Measurements from ENCODE around the gene ERBB4. TPM values are rescaled to one million over a fixed set of nuclear protein-coding genes. Genes with fewer than 3 reads are reported as not detected.
"Not testable (repeated sequence)": the region's sequence is repeated elsewhere in the genome, so short reads cannot be mapped to it uniquely, and the experiment has no call there.

Gene ERBB4
- total RNA-seq, 1 experiment from 2014 or later = under 0.01 TPM

- Histone ChIP-seq H3K27me3 (replicated peaks) (no peaks in the 10 kb centered on the region; the same call in 1 of the 2 replicates), H3K36me3 (no peaks in the 10 kb centered on the region), H3K4me3 (no peak overlapping the region), H3K27ac (no peak overlapping the region), H3K4me1 (replicated peaks) (no peaks in the 10 kb centered on the region), H3K9me3 (replicated peaks) (no peaks in the 10 kb centered on the region)
- DNase-seq (ENCODE audit: low read depth in 1 of 2, low spot score in 2 of 2) = no peak
Measured at GRCh38 chr2:212505586-212505985, 33.0 kb downstream of the ERBB4 start.

DNA sequence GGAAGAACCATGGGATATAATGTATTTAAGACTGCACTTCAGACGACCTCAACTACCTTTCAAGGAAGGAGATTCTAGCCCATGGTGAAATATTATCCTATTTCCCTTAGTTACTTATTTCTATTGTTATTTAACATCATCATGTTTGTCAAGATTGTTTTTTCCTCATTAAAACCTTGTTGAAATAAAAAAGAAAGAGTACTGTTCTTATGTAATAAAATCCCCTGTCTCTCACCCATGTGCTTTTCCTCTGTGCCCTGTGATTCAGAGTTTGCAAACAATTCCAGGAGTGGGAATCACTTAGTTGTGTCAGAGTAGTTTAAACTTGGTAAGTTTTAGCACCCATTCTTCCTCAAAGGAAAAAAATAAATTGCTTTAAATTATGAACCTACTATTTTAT lies 43.6 kb downstream of the ERBB4 start:
- H3K36me3 ChIP-seq = no peaks in the 10 kb centered on the region
- H3K27me3 ChIP-seq (replicated peaks) = 0 out of 2 replicates have a peak, but pooled peaks cover 2% of the 10 kb centered on the region
- no peak overlapping the region for H3K4me3 ChIP-seq
- H3K4me1 ChIP-seq (replicated peaks) = no peaks in the 10 kb centered on the region
- no peak for DNase-seq (ENCODE audit: low read depth in 1 of 2, low spot score in 2 of 2)
- H3K9me3 ChIP-seq (replicated peaks) = no peaks in the 10 kb centered on the region
- no peak overlapping the region for H3K27ac ChIP-seq

DNA sequence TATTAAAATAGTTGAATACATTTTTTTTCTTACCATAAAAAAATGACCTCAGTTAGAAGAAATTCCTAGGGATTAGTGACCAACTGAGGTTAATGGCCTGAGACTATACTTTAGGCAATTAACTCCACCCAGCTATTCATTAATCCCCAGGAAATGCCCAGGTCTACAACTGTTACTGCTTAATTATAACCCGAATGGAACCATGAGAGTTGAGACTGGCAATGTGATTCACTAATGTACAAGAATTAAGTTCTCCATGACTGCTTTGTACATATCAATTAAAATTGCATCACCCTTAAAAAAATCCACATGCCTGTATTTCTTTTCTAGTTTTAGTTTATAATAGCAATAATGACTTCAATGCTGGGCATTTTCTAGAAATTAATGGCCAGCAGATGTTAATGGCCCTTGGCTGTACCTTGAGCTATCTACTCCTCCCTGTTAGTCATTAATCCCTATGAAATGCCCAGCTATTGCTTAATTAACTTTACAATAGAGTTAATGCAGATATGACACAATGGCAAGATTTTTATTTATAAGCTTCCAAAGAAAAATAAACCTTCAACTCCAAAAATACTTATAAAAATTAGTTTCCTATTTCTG lies 44.1 kb downstream of the ERBB4 start:
- H3K27me3 ChIP-seq (replicated peaks) = 0 out of 2 replicates have a peak, but pooled peaks cover 2% of the 10 kb centered on the region
- no peak for DNase-seq (ENCODE audit: low read depth in 1 of 2, low spot score in 2 of 2)
- H3K36me3 ChIP-seq = no peaks in the 10 kb centered on the region
- H3K9me3 ChIP-seq (replicated peaks) = no peaks in the 10 kb centered on the region
- H3K4me1 ChIP-seq (replicated peaks) = no peaks in the 10 kb centered on the region
- H3K4me3 ChIP-seq = no peak overlapping the region
- H3K27ac ChIP-seq = no peak overlapping the region

DNA sequence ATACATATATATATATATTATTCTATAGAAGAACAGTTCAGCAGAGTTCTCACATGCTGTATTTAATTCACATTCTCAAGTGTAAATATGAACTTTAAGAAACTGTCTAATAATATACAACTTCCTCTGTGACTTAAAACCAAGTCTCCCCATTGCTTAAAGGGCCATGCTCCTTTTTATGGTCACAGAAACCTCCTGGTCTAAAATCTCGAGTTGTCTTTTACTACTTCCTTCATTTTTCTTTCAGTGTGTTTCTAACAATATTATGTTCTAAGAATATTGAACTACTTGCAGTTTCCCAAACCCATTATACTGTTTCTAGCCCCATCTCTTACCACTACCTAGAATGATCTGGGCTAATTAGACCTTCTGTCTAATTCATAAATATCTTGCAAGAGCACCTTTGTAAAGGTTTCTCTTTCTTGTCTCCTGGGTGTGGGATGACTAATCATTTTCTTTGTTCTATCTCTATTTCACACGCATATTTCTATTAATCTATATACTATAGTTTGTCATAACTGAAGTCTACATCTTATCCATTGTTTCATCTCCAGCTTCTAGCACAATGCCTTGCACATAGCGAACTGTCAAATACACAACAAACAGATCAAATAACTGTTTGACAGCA lies 48.8 kb downstream of the ERBB4 start:
- no peak for DNase-seq (ENCODE audit: low read depth in 1 of 2, low spot score in 2 of 2)
- Histone ChIP-seq H3K9me3 (replicated peaks) (no peaks in the 10 kb centered on the region), H3K27ac (no peak overlapping the region), H3K27me3 (replicated peaks) (no peaks in the 10 kb centered on the region), H3K4me1 (replicated peaks) (no peaks in the 10 kb centered on the region), H3K36me3 (no peaks in the 10 kb centered on the region), H3K4me3 (no peak overlapping the region)

GRCh38 chr2:212488611-212489010 lies 50.0 kb downstream of the ERBB4 start:
- Histone ChIP-seq H3K36me3 (no peaks in the 10 kb centered on the region), H3K27me3 (replicated peaks) (no peaks in the 10 kb centered on the region), H3K27ac (no peak overlapping the region), H3K9me3 (replicated peaks) (no peaks in the 10 kb centered on the region), H3K4me3 (no peak overlapping the region), H3K4me1 (replicated peaks) (no peaks in the 10 kb centered on the region)
- DNase-seq (ENCODE audit: low read depth in 1 of 2, low spot score in 2 of 2) = no peak

- Histone ChIP-seq H3K9me3 (replicated peaks) (no peaks in the 10 kb centered on the region), H3K27ac (no peak overlapping the region), H3K36me3 (no peaks in the 10 kb centered on the region), H3K27me3 (replicated peaks) (no peaks in the 10 kb centered on the region), H3K4me3 (no peak overlapping the region), H3K4me1 (replicated peaks) (no peaks in the 10 kb centered on the region)
- DNase-seq (ENCODE audit: low read depth in 1 of 2, low spot score in 2 of 2) = no peak
Measured at GRCh38 chr2:212484563-212485080, 54.0 kb downstream of the ERBB4 start.

DNA sequence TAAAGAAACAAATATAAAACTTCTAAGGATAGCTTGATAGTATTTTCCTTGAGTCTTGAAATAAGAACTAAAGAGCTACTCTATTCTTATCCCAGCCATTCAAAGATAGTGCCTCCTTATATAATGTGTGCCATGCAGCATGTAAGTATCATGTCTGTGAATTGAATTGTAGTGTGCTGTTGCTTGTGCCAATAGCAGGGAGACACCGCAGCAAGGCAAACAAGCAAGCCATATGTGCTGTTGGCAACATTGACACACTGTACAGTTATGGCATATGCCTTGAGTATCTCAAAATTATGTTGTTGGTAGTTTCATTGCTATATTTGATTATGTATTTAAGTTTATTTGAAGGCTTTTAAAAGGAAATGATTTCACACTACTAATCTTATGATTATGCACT lies 58.2 kb downstream of the ERBB4 start:
- no peak overlapping the region for H3K4me3 ChIP-seq
- DNase-seq (ENCODE audit: low read depth in 1 of 2, low spot score in 2 of 2) = no peak

DNA sequence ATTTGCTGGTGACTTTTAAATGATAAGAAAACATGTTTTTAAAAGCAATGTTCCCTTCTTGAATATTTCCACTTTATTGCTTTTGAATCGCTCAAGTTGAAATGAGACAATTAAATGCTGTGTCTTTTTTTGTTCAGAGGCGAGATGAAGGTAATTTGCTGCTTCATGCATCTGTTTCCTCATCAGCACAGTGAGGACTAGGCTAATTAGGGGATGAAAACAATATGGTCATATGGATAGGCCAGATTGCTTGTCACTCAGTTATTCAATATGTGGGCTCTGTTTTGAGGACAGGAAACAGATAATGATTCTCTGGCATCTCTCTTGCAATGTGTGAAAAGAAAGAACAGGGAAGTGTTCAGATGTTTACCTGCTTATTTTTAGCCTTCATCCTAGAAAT lies 61.0 kb downstream of the ERBB4 start:
- no peak overlapping the region for H3K27ac ChIP-seq
- no peaks in the 10 kb centered on the region for H3K4me1 ChIP-seq (replicated peaks)
- H3K27me3 ChIP-seq (replicated peaks) = no peaks in the 10 kb centered on the region
- DNase-seq (ENCODE audit: low read depth in 1 of 2, low spot score in 2 of 2) = no peak
- no peaks in the 10 kb centered on the region for H3K9me3 ChIP-seq (replicated peaks)
- H3K4me3 ChIP-seq = no peak overlapping the region
- H3K36me3 ChIP-seq = no peaks in the 10 kb centered on the region

More for the DNA sequence above, 58.2 kb downstream of the ERBB4 start:
- Histone ChIP-seq H3K4me1 (replicated peaks) (no peaks in the 10 kb centered on the region), H3K9me3 (replicated peaks) (no peaks in the 10 kb centered on the region), H3K27ac (no peak overlapping the region), H3K36me3 (no peaks in the 10 kb centered on the region), H3K27me3 (replicated peaks) (no peaks in the 10 kb centered on the region)

- Histone ChIP-seq H3K4me1 (replicated peaks) (no peaks in the 10 kb centered on the region), H3K9me3 (replicated peaks) (no peaks in the 10 kb centered on the region), H3K36me3 (no peaks in the 10 kb centered on the region), H3K27me3 (replicated peaks) (no peaks in the 10 kb centered on the region), H3K27ac (no peak overlapping the region), H3K4me3 (no peak overlapping the region)
- no peak for DNase-seq (ENCODE audit: low read depth in 1 of 2, low spot score in 2 of 2)
Measured at GRCh38 chr2:212473211-212473610, 65.4 kb downstream of the ERBB4 start.

- not testable (repeated sequence) for H3K27me3 ChIP-seq (replicated peaks); H3K27ac ChIP-seq; H3K9me3 ChIP-seq (replicated peaks); H3K36me3 ChIP-seq; DNase-seq (ENCODE audit: low read depth in 1 of 2, low spot score in 2 of 2); H3K4me1 ChIP-seq (replicated peaks); H3K4me3 ChIP-seq
Measured at GRCh38 chr2:212467551-212467950, 71.1 kb downstream of the ERBB4 start.

GRCh38 chr2:212465456-212465855 lies 73.1 kb downstream of the ERBB4 start:
- no peaks in the 10 kb centered on the region for H3K9me3 ChIP-seq (replicated peaks)
- H3K36me3 ChIP-seq = no peaks in the 10 kb centered on the region
- H3K27me3 ChIP-seq (replicated peaks) = no peaks in the 10 kb centered on the region
- H3K4me3 ChIP-seq = no peak overlapping the region
- no peak overlapping the region for H3K27ac ChIP-seq
- no peaks in the 10 kb centered on the region for H3K4me1 ChIP-seq (replicated peaks)
- no peak for DNase-seq (ENCODE audit: low read depth in 1 of 2, low spot score in 2 of 2)

DNA sequence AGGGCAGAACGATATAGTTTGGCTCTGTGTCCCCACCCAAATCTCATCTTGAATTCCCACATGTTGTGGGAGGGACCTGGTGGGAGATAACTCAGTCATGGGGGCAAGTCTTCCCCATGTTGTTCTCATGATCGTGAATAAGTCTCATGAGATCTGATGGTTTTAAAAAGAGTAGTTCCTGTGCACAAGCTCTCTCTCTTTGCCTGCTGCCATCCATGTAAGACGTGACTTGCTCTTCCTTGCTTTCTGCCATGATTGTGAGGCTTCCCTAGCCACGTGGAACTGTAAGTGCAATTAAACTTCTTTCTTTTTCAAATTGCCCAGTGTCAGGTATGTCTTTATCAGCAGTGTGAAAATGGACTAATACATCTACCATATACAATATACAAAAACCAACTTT lies 76.9 kb downstream of the ERBB4 start:
- not testable (repeated sequence) for H3K4me3 ChIP-seq; H3K36me3 ChIP-seq; H3K27me3 ChIP-seq (replicated peaks); H3K4me1 ChIP-seq (replicated peaks); H3K27ac ChIP-seq; DNase-seq (ENCODE audit: low read depth in 1 of 2, low spot score in 2 of 2); H3K9me3 ChIP-seq (replicated peaks)

GRCh38 chr2:212454149-212454548 lies 84.5 kb downstream of the ERBB4 start:
- no peak for DNase-seq (ENCODE audit: low read depth in 1 of 2, low spot score in 2 of 2)
- H3K27me3 ChIP-seq (replicated peaks) = no peaks in the 10 kb centered on the region
- H3K27ac ChIP-seq = no peak overlapping the region
- no peaks in the 10 kb centered on the region for H3K9me3 ChIP-seq (replicated peaks)
- H3K36me3 ChIP-seq = no peaks in the 10 kb centered on the region
- H3K4me1 ChIP-seq (replicated peaks) = peaks cover 8% of the 10 kb centered on the region
- no peak overlapping the region for H3K4me3 ChIP-seq

GRCh38 chr2:212451786-212452231 lies 86.8 kb downstream of the ERBB4 start:
- no peaks in the 10 kb centered on the region for H3K36me3 ChIP-seq
- peak overlapping the region; percentile 72 for H3K27ac ChIP-seq

More at GRCh38 chr2:212451786-212452231, 86.8 kb downstream of the ERBB4 start:
- DNase-seq (ENCODE audit: low read depth in 1 of 2, low spot score in 2 of 2) = peak in 1 of 2 experiments; percentile 80
- no peaks in the 10 kb centered on the region for H3K27me3 ChIP-seq (replicated peaks)
- peaks cover 8% of the 10 kb centered on the region for H3K4me1 ChIP-seq (replicated peaks)
- H3K9me3 ChIP-seq (replicated peaks) = no peaks in the 10 kb centered on the region
- H3K4me3 ChIP-seq = no peak overlapping the region
